GM12872 (cell line): ENCODE results near the gene MSI2.

ENCODE experiments used
- CTCF ChIP-seq: IDR thresholded peaks from 3 replicates; pipeline ENCODE4 v1.5.1; 2011; ENCODE audit warnings: low read depth, mild to moderate bottlenecking, low read length, moderate library complexity; ENCODE audit not compliant: insufficient read depth

Gene MSI2

DNA sequence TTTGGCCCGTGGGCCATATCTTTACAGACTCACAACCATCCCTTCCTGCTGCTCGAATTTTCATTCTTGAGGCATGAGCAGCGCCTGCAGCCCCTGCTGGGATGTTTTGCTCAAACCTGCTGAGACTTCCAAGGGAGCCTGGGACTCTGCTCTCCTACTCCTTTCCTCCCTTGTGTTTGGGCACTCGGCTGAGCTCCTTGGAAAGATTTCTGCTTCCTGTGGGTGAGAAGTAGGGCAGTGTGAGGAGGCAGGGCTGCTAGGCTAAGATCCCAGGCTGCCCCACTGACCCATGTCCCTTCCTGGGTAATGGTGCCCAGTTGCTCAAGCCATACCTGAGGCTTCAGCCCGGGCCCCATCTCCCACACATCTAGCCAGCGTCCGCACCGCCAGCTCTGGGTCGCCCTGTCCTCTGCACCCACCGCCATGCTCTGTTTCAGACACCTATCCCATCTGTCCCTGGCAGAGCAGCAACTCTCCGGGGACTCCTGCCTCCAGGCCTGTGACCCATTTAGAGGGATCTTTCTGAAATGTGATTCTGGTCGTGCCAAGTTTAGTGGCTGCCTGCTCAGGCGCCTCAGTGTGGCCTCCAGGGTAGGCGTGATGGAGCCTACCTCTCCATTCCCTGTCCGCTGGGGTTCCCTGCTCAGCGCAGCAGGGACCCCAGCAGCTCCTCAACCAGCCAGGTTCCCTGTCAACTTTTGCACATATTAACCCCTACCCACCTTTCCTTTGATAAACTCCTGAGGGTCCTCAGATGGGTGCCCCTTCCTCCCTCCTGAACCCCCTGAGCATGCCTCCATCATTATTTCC is 298.7 kb downstream of the MSI2 start:
- TF ChIP-seq CTCF, result no peak

DNA sequence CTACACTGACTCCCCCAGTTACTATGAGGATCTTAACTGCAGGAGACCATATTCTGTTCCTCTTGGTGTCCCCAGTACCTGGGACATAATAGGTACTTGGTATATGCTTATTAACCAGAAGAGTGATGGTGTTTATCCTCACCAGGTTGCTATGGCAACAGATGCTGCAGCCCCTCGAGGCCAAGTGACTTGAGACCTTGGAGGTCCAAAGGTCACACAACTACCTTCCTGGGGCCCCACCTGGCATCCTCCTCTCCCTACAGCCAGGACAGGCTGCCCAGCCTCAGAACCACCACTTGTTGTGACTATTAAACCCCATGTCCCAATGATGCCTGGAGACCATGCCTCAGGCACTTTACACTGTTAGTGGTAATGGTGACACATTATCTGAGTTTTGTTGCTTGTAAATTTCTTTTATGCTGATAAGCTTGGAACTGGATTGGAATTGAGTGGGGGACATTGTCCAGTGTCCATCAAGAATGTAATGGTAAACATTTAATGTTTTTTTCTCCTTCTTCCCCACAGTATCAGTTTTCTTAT is 299.4 kb downstream of the MSI2 start:
- no peak for TF ChIP-seq CTCF

GRCh38 chr17:57556320-57556719 is 300.0 kb downstream of the MSI2 start:
- TF ChIP-seq CTCF, result no peak

DNA sequence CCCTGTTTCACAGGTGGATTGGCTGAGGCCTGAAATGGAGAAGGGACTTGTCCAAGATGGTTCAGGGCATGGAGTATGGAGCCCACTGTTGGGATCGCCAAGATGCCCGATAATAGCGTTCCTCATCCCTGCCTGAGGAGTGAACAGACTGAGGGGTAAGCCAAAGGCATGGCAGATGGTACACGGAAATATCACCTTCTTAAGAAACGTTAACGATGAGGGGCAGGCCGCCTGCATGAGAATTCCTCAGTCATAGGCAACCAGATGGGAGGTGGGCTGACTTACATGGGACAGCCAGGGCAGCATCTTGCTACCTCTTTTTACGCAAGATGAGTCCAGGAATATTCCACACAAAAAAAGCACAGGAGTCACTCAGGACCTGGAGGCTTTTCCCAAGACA is 300.7 kb downstream of the MSI2 start:
- no peak for TF ChIP-seq CTCF

- TF ChIP-seq CTCF, result no peak
These were observed 301.1 kb downstream of the MSI2 start for GRCh38 chr17:57557416-57557815.

GRCh38 chr17:57557834-57558681 is 301.7 kb downstream of the MSI2 start:
- no peak for TF ChIP-seq CTCF

- TF ChIP-seq CTCF, result no peak
These were observed 302.9 kb downstream of the MSI2 start for GRCh38 chr17:57559226-57559625.
